GM18858 (cell line): ENCODE measurements around the gene RGS1.

ENCODE experiments used
- ATAC-seq: cut with Tn5 transposase; IDR thresholded peaks from one replicate; pipeline ENCODE4 v1.9.1; 2021; ENCODE audit not compliant: unreplicated experiment

Gene RGS1

GRCh38 chr1:192610112-192610889, 34.7 kb downstream of the RGS1 start:
- ATAC-seq: no peak

- peak; percentile 60 for ATAC-seq
Observed at GRCh38 chr1:192615055-192615454, 39.5 kb downstream of the RGS1 start.

- ATAC-seq: no peak
Observed at GRCh38 chr1:192620071-192620635, 44.6 kb downstream of the RGS1 start.

GRCh38 chr1:192626366-192627179, 51.0 kb downstream of the RGS1 start:
- ATAC-seq: peak; percentile 89

- no peak for ATAC-seq
Observed at GRCh38 chr1:192627901-192628300, 52.3 kb downstream of the RGS1 start.

- ATAC-seq: no peak
Observed at GRCh38 chr1:192628396-192629057, 53.0 kb downstream of the RGS1 start.

GRCh38 chr1:192629612-192630011, 54.0 kb downstream of the RGS1 start:
- no peak for ATAC-seq
